IPS-20b (cell line): ENCODE measurements around the gene MRPL36.

Experiments
- H3K27ac ChIP-seq: one replicate; pipeline ENCODE4 v1.5.1; 2013; ENCODE audit warnings: low read length
- H3K27me3 ChIP-seq: 2 replicates; pipeline ENCODE4 v1.6.1; 2013; ENCODE audit warnings: mild to moderate bottlenecking, low read length, inconsistent platforms; ENCODE audit not compliant: insufficient read depth
- H3K36me3 ChIP-seq: 2 replicates; pipeline ENCODE4 v1.6.1; 2013; ENCODE audit warnings: low read depth, mild to moderate bottlenecking, inconsistent platforms, low read length, moderate library complexity; ENCODE audit not compliant: insufficient read depth
- H3K4me1 ChIP-seq: 2 replicates; pipeline ENCODE4 v1.6.1; 2013; ENCODE audit warnings: mild to moderate bottlenecking, control low read depth, inconsistent platforms, low read length, moderate library complexity; ENCODE audit not compliant: insufficient read depth
- H3K4me3 ChIP-seq: 2 replicates; pipeline ENCODE4 v1.5.1; 2013; ENCODE audit warnings: mild to moderate bottlenecking, low read length, inconsistent platforms
- H3K9ac ChIP-seq: 2 replicates; pipeline ENCODE4 v1.6.1; 2013; ENCODE audit warnings: low read depth, mild to moderate bottlenecking, inconsistent platforms, low read length, moderate library complexity
- H3K9me3 ChIP-seq: 2 replicates; pipeline ENCODE4 v1.6.1; 2013; ENCODE audit warnings: mild to moderate bottlenecking, low read depth, low read length, inconsistent platforms; ENCODE audit not compliant: insufficient read depth

The MRPL36 gene

DNA sequence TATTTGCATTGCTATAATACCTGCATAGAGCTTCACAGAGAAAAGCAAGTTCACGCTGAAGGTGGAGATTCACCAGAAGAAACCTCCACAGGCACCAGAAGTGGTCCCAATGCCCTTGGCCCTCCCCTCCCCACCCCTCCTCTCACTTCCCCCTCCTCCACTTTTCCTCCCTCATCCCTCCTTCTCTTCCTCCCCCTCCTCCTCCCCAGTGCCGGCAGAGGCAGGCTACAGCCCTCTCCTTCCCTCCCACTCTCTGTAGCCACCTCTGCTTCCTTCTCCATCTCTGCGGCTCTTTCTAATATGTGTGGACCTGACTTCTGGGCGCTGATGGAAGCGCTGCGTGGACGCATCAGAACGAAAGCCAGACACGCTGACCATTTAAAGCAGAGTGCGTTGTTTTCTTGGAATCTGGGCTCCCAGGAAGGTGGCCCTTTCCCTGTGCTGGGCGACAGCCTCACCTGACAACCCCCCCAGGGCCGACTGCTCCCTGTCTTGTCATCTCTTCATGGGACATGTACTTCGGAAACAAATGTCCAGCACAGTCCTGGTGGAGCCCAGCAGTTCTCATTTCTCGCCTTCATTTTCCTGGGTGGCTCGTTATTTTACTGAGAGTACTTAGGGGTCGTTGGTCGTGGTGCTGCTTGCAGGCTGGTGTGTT is 31.1 kb upstream of the MRPL36 start:
- peaks cover 22% of the 10 kb centered on the region; the same call in 1 of the 2 replicates for H3K4me1 ChIP-seq
- no peak overlapping the region for H3K9ac ChIP-seq
- no peaks in the 10 kb centered on the region for H3K9me3 ChIP-seq
- H3K36me3 ChIP-seq = 0 out of 2 replicates have a peak, but pooled peaks cover 5% of the 10 kb centered on the region
- no peak overlapping the region for H3K4me3 ChIP-seq
- no peak overlapping the region for H3K27ac ChIP-seq
- H3K27me3 ChIP-seq = no peaks in the 10 kb centered on the region

DNA sequence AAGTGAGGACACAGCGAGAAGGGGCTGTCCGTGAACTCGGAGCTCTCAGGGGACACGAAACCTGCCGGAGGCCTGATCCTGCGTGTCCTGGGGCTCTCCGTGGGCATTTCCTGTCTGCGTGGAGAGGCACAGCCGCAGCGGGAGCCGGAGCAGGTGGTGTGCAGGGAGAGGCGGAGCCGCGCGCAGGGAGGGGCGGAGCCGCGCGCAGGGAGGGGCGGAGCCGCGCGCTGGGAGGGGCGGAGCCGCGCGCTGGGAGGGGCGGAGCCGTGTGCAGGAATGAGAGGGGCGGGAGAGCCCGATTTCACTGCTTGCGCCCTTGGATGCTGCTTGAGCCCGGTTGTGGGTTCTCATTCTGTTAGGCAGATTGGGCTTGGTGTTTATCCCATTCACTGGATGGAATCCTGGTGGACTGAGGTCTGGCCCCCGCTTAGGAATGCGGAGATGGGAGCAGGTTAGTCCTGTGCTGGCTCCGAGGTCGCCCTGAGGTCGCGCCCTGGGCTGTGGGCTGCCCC is 28.3 kb upstream of the MRPL36 start:
- Histone ChIP-seq H3K27me3 (no peaks in the 10 kb centered on the region), H3K9ac (no peak overlapping the region), H3K27ac (no peak overlapping the region), H3K9me3 (no peaks in the 10 kb centered on the region), H3K36me3 (peaks cover 5% of the 10 kb centered on the region; the same call in 1 of the 2 replicates), H3K4me1 (peaks cover 16% of the 10 kb centered on the region; the same call in 1 of the 2 replicates), H3K4me3 (peak overlapping the region; percentile 42; the same call in 1 of the 2 replicates)

DNA sequence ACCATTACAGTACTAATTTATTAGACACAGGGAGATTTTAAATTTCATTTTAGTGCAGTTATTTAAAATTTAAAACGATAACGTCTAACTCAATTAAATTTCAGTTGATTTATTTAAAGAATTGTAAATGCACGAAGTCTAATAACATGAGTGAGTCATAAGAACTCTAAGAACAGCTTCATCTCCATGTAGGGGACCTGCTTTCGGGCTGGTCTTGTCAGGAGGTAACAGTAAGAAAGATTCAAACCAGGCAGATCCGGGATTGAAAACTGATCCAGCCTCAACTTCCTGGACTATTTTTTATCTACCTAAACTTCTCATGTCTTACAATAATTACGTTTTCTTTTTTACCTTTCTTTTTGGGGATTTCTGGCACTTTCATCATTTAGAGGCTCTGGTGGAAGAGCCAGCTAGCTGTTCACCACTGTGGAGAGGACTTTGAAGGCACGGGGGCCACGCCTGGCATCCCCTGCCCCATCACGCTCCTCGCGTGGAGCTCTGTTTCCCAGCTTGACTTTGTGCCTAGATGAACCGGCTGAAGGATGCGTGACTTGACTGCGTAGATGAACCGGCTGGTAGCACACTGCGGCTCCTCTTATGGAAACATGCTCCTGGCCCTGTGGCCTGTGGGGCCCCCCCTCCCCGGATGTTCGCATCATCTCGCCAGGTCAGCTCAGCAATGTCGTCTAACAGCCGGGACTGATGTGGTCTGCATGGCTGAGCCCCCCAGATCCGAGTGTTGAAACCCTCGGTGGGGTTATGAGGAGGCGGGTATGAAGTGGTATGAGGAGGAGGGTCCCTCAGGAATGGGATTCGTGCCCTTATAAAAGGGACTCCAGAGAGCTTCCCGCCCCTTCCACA is 27.6 kb upstream of the MRPL36 start:
- H3K9ac ChIP-seq = no peak overlapping the region
- H3K4me3 ChIP-seq = peak overlapping the region; percentile 42; the same call in 1 of the 2 replicates
- peaks cover 16% of the 10 kb centered on the region; the same call in 1 of the 2 replicates for H3K4me1 ChIP-seq
- no peak overlapping the region for H3K27ac ChIP-seq
- peaks cover 8% of the 10 kb centered on the region; the same call in 1 of the 2 replicates for H3K36me3 ChIP-seq
- no peaks in the 10 kb centered on the region for H3K27me3 ChIP-seq
- no peaks in the 10 kb centered on the region for H3K9me3 ChIP-seq

DNA sequence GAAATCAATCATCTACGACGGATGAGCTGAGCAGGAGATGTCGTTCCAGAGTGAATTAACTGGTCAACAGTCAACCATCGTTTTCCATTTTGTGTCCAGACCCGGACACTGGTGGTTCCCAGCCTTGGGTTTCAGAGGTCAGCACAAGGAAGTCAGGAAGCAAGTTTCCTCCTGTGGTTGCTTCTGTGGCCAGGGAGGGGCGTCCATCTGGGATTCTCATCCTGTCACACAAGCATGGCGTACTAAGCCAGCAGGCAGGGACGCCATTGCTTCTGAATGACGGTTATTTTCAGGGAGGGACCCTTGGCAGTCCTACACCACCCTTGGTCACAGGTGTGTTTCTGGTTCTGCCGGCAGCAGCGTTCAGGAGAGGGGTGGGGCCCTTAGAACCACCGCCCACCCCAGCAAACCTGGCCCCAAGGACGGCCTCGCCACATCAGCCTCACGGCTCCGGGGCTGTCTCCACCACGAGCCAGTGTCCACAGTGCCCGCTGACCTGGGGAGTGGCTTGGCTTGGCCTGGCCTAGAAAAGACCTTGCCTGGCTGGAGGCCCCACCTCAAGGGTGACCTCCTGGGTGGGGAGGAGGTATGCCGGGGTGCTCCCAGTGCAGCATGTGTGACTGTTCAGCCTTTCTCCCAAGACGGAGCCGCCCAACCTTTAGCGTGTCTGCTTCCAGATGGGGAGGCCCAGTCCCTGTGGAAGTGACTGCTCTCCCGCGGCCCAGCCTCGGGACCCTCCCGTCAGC is 26.8 kb upstream of the MRPL36 start:
- H3K27me3 ChIP-seq = no peaks in the 10 kb centered on the region
- peaks cover 8% of the 10 kb centered on the region; the same call in 1 of the 2 replicates for H3K4me1 ChIP-seq
- H3K27ac ChIP-seq = no peak overlapping the region
- peaks cover 17% of the 10 kb centered on the region; the same call in 1 of the 2 replicates for H3K36me3 ChIP-seq
- H3K9me3 ChIP-seq = no peaks in the 10 kb centered on the region
- no peak overlapping the region for H3K4me3 ChIP-seq
- no peak overlapping the region for H3K9ac ChIP-seq

DNA sequence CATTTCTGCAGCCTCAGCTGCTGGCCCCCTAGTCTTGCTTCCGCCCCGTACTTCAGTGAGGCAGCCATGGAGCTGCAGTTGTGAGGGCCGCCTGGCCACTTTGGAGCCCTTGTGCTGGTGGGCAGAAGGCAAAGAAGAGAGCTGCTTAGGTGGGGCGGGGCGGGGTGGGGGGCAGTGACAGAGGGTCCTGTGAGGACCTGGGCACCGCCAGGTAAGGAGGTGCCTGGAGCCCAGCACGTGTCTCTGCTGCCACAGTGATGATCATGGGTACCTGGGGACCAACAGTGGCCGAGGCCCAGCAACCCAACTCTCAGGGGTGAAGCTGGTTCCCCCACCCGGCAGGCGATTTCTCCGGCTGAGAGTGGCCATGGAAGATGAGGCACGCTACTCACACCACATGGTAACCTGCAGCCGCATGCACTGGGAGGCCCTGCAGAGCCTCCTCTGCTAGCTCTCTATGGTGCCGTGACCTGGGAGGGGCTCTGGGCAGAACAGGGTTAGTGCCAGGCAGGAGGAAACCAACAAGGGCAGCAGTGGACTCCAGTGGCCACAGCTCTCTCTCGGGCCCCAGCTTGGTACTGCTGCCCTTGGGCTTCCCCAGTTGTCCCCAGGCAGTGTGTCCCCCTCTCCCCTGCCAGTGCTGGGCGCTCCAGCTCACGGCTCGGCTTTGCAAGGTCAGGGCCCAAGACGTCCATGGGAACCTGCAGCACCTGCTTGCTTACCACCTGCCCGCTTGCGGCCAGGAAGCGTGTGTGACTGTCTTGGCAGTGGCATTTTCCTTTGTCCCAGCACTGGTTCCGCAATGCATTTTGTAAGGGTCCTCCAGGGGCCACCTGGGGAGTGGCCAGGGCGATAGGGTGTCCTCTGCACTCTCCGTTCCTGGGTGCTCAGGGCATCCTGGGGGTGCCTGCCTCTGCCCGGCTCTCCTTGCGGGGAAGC is 25.5 kb upstream of the MRPL36 start:
- H3K36me3 ChIP-seq = peaks cover 28% of the 10 kb centered on the region
- H3K27ac ChIP-seq = no peak overlapping the region
- no peaks in the 10 kb centered on the region for H3K27me3 ChIP-seq
- H3K4me1 ChIP-seq = peaks cover 2% of the 10 kb centered on the region; the same call in 1 of the 2 replicates
- no peaks in the 10 kb centered on the region for H3K9me3 ChIP-seq
- H3K9ac ChIP-seq = no peak overlapping the region
- H3K4me3 ChIP-seq = no peak overlapping the region

DNA sequence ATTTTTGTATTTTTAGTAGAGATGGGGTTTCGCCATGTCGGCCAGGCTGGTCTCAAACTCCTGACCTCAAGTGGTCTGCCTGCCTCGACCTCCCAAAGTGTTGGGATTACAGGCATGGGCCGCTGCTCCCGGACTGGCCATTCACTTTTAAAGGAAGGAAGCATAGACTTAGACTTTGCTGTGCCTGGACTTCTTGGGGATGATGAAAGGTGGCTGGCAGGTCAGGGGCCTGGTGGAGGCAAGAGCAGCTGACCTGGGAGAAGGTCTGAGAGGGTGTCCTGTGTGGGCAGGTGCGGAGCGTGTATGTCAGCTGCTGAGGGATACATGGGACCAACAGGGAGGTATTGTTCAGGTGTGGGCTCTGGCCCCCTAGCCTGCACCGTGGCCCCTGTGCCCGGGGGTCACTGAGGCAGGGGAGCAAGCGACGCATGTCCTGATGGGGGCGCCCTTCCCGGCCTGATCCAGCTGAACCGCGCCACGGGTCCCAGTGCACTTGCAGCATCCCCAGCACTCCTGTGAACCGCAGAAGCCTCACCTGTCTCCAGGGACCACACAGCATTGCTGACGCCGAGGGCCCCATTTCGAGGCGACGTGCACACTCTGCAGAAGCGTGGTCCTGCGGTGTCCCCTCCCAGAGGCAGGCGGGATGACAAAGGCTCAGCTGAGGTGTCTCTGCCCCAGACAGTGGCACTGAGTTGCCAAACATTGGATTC is 24.6 kb upstream of the MRPL36 start:
- Histone ChIP-seq H3K4me1 (peaks cover 2% of the 10 kb centered on the region; the same call in 1 of the 2 replicates), H3K36me3 (peaks cover 33% of the 10 kb centered on the region), H3K9ac (no peak overlapping the region), H3K4me3 (no peak overlapping the region), H3K27me3 (no peaks in the 10 kb centered on the region), H3K27ac (no peak overlapping the region), H3K9me3 (no peaks in the 10 kb centered on the region)

DNA sequence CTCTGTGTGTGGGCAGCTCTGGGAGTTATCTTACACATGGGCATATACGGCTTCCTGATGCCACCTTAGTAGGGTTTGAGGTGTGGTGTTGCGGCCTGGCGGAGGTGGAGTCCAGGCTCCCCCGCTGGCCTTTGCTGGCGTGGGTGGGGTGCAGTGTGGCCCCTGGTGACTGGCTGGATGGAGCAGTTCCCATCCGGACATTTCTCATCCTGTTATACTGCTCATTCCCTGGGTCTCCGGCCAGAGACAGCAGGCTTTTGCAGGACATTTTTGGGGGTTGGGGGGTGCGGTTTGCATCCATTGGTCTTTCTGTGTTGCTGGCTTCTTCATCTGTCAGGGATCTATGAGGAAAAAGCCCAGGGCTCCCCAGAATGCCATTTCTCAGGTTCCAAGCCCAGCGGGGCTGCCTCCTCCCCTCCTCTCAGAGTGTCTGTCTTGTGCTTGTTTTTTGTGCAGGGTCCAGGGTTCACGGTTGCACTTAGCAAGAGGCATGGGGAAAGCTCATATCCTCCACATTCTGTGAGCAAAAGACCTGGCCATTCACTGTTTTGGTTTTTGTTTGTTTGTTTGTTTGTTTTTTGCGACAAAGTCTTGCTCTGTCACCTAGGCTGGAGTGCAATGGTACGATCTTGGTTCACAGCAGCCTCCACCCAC is 23.9 kb upstream of the MRPL36 start:
- Histone ChIP-seq H3K9me3 (no peaks in the 10 kb centered on the region), H3K4me1 (peaks cover 2% of the 10 kb centered on the region; the same call in 1 of the 2 replicates), H3K27ac (no peak overlapping the region), H3K27me3 (no peaks in the 10 kb centered on the region), H3K4me3 (no peak overlapping the region), H3K9ac (no peak overlapping the region), H3K36me3 (peaks cover 41% of the 10 kb centered on the region)

DNA sequence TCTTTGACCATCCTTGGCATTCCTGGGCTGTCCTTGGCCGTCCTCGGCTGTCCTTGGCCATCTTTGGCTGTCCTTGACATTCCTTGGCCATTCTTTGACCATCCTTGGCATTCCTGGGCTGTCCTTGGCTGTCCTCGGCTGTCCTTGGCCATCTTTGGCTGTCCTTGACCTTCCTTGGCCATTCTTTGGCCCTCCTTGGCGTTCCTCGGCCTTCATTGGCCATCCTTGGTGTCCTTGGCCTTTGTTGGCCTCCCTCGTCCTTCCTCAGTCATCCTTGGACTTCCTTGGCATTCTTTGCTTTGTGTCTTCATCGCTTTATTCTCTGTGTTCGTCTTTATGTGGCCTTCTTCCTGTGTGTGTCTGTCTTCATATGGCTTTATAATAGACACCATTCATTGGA is 22.2 kb upstream of the MRPL36 start:
- H3K27ac ChIP-seq = no peak overlapping the region
- no peaks in the 10 kb centered on the region for H3K27me3 ChIP-seq
- no peaks in the 10 kb centered on the region for H3K4me1 ChIP-seq
- H3K36me3 ChIP-seq = peaks cover 57% of the 10 kb centered on the region
- H3K4me3 ChIP-seq = no peak overlapping the region
- no peaks in the 10 kb centered on the region for H3K9me3 ChIP-seq
- no peak overlapping the region for H3K9ac ChIP-seq

DNA sequence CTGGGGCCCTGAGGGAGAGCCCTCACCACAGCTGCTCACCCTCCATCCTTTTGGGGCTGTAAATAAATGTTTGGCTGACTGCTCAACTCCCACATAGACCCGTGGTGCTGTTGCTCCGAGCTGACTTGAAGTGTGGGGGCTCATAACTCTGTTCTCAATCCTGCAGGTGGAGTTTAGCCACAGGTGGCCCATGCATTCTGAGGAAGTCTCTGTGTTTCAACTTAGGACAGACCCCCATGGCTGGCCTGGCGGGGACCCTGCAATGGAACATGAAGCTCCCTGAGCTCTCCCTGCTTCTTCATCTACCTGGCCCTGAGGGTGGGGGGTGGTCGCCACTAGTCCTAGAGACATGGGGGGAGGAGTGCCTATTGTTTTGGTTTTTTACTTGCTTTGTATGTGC is 21.3 kb upstream of the MRPL36 start:
- H3K27me3 ChIP-seq = no peaks in the 10 kb centered on the region
- no peaks in the 10 kb centered on the region for H3K9me3 ChIP-seq
- no peak overlapping the region for H3K4me3 ChIP-seq
- no peak overlapping the region for H3K27ac ChIP-seq
- peaks cover 67% of the 10 kb centered on the region for H3K36me3 ChIP-seq
- H3K9ac ChIP-seq = no peak overlapping the region
- H3K4me1 ChIP-seq = no peaks in the 10 kb centered on the region

DNA sequence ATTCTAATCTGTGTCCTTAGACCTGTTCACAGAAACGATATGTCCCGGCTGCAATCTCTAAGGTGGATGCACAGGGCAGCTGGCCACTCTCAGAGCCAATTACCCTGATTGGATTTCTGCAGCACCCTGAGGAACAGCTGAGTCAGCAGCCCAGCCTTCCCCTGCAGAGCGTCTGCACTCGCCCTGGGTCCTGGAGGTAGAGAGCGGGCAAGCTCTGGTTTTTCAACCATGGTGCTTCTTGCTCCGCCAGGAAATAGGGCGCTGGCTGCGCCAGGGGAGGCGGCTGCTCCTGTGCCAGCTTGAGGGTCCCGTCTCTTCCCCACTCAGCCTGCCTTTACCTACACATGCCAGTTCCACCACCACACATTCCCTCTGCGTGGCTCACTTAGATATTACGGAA is 20.7 kb upstream of the MRPL36 start:
- H3K4me3 ChIP-seq = no peak overlapping the region
- no peaks in the 10 kb centered on the region for H3K27me3 ChIP-seq
- no peak overlapping the region for H3K9ac ChIP-seq
- no peaks in the 10 kb centered on the region for H3K4me1 ChIP-seq
- H3K36me3 ChIP-seq = peaks cover 72% of the 10 kb centered on the region
- H3K27ac ChIP-seq = no peak overlapping the region
- H3K9me3 ChIP-seq = no peaks in the 10 kb centered on the region
